HG03097 (cell line): ENCODE measurements around the gene ZNF273.
"Not testable (repeated sequence)": the region's sequence is repeated elsewhere in the genome, so short reads cannot be mapped to it uniquely, and the experiment has no call there.

Source experiments
- ATAC-seq: cut with Tn5 transposase; IDR thresholded peaks from one replicate; pipeline ENCODE4 v1.9.1; 2021; ENCODE audit not compliant: unreplicated experiment, low FRiP score

The ZNF273 gene

DNA sequence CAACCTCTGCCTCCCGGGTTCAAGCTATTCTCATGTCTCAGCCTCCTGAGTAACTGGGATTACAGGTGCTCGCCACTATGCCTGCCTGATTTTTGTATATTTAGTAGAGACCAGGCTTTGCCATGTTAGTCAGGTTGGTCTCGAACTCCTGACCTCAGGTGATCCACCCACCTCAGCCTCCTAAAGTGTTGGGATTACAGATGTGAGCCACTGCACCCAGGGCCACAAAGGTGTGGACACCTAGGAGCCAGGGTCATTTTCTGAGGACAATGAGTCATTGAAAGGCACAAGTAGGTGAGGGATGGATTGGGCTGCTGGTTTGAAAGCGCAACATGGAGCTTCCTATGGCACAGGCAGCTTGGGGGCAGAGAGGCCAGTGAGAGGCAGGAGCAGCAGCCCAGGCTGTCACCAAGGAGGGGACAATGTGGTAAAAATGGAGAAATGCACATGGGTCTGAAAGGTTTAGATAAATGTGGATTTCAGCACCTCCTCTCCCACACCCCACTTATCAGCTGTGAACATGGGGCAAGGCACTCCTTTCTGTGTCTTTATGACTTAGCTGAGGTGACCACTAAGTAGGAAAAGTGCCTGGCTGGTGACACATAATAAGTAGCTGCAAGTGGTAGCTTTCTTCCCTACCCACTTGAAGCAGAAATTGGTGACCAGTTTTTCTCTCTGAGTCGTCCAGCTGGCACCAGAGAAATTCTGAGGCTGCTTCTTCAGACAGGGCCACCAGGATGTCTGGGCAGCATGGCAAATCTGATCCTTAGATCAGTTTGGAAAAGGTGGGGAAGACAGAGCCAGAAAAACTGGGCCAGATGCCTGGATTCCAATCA lies 41.8 kb downstream of the ZNF273 start:
- not testable (repeated sequence) for ATAC-seq

- no peak for ATAC-seq
These were observed 42.6 kb downstream of the ZNF273 start for GRCh38 chr7:64945503-64946175.

- no peak for ATAC-seq
These were observed 43.7 kb downstream of the ZNF273 start for GRCh38 chr7:64946772-64947171.

- ATAC-seq: no peak
These were observed 44.4 kb downstream of the ZNF273 start for GRCh38 chr7:64947252-64948000.

DNA sequence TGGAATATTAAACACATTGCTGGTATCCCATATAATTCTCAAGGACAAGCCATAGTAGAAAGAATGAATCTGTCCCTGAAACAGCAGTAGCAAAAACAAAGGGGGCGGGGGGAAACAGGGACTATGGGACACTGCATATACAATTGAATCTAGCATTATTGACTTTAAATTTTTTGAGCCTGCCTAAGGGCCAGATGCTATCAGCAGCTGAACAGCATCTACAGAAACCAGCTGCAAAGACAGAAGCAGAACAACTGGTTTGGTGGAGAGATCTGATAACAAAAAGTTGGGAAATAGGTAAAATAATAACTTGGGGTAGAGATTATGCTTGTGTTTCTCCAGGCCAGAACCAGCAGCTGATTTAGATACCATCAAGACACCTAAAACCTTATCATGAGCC lies 45.7 kb downstream of the ZNF273 start:
- not testable (repeated sequence) for ATAC-seq

DNA sequence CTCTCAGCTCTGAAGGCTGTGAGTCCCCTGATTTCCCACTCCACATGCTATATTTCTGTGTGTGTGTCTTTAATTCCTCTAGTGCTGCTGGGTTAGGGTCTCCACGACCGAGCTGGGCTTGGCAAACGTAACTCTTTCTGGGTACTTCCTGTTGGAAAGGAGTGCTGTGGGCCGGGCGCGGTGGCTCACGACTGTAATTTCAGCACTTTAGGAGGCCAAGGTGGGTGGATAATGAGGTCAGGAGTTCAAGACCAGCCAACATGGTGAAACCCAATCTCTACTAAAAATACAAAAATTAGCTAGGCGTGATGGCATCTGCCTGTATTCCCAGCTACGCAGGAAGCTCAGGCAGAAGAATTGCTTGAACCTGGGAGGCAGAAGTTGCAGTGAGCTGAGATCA lies 47.6 kb downstream of the ZNF273 start:
- not testable (repeated sequence) for ATAC-seq

GRCh38 chr7:64951250-64951848 lies 48.3 kb downstream of the ZNF273 start:
- ATAC-seq: no peak

- no peak for ATAC-seq
These were observed 56.1 kb downstream of the ZNF273 start for GRCh38 chr7:64959072-64959747.

DNA sequence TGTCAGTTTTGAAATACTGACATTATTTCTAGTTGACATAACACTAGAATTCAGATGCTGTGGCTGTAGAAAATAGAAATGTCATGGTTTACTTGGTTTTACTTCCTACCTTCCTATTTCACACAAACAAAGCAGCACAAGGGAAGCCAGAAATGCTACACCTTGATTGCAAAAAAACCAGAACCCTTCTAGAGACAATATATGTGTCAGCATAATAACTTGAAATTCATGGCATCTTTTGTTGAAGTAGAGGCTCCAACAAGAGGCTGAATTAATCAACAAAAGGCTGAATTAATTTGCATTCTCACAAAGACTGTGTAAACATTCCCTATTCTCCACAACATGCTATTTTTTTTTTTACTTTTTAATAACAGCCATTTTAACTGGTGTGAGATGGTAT lies 62.5 kb downstream of the ZNF273 start:
- ATAC-seq: no peak

GRCh38 chr7:64978497-64979203 lies 75.6 kb downstream of the ZNF273 start:
- no peak for ATAC-seq
